Hematopoietic multipotent progenitor cell treated with erythropoietin and hydrocortisone succinate and interleukin-3 and kit ligand, for 8 days (in vitro differentiated cells): Measurements from ENCODE around the gene DOCK4.

Experiments used
- DNase-seq: peaks from one replicate; pipeline ENCODE4 v3.0.0-alpha.2; 2015

Gene DOCK4

GRCh38 chr7:112105584-112106530 is 100.3 kb downstream of the DOCK4 start:
- no peak for DNase-seq

GRCh38 chr7:112104120-112104519 is 102.1 kb downstream of the DOCK4 start:
- no peak for DNase-seq

- DNase-seq = no peak
Measured at GRCh38 chr7:112103246-112103645, 103.0 kb downstream of the DOCK4 start.

- no peak for DNase-seq
Measured at GRCh38 chr7:112101201-112101846, 104.9 kb downstream of the DOCK4 start.

GRCh38 chr7:112097524-112097923 is 108.7 kb downstream of the DOCK4 start:
- no peak for DNase-seq

GRCh38 chr7:112093409-112093808 is 112.8 kb downstream of the DOCK4 start:
- DNase-seq = no peak

GRCh38 chr7:112092709-112093395 is 113.3 kb downstream of the DOCK4 start:
- no peak for DNase-seq

- no peak for DNase-seq
Measured at GRCh38 chr7:112092306-112092705, 113.9 kb downstream of the DOCK4 start.

GRCh38 chr7:112091768-112092167 is 114.4 kb downstream of the DOCK4 start:
- no peak for DNase-seq

- DNase-seq = no peak
Measured at GRCh38 chr7:112089551-112089950, 116.6 kb downstream of the DOCK4 start.

- DNase-seq = no peak
Measured at GRCh38 chr7:112088484-112089016, 117.6 kb downstream of the DOCK4 start.

GRCh38 chr7:112086496-112087254 is 119.5 kb downstream of the DOCK4 start:
- DNase-seq = no peak

GRCh38 chr7:112084520-112084971 is 121.7 kb downstream of the DOCK4 start:
- DNase-seq = no peak

- no peak for DNase-seq
Measured at GRCh38 chr7:112083776-112084355, 122.3 kb downstream of the DOCK4 start.

GRCh38 chr7:112082306-112082705 is 123.9 kb downstream of the DOCK4 start:
- DNase-seq = no peak

GRCh38 chr7:112081778-112082177 is 124.4 kb downstream of the DOCK4 start:
- DNase-seq = no peak

- no peak for DNase-seq
Measured at GRCh38 chr7:112080978-112081377, 125.2 kb downstream of the DOCK4 start.

GRCh38 chr7:112080441-112080840 is 125.8 kb downstream of the DOCK4 start:
- DNase-seq = no peak

GRCh38 chr7:112079673-112080072 is 126.5 kb downstream of the DOCK4 start:
- peak; percentile 16 for DNase-seq

- no peak for DNase-seq
Measured at GRCh38 chr7:112079122-112079521, 127.1 kb downstream of the DOCK4 start.

- no peak for DNase-seq
Measured at GRCh38 chr7:112076324-112076723, 129.9 kb downstream of the DOCK4 start.

GRCh38 chr7:112074464-112074863 is 131.7 kb downstream of the DOCK4 start:
- no peak for DNase-seq
